Measurements from ENCODE around the gene UBB.

Gene UBB

GRCh38 chr17:16427020-16427419 is 46.1 kb downstream of the UBB start:
- H3K4me3 ChIP-seq (ENCODE audit: low read depth, low read length): no peak overlapping the region
- no peak for TF ChIP-seq CTCF (conservative IDR thresholded peaks at IDR 0.05; ENCODE audit: low read depth, low read length)
- DNase-seq (ENCODE audit: low read depth): no peak

DNA sequence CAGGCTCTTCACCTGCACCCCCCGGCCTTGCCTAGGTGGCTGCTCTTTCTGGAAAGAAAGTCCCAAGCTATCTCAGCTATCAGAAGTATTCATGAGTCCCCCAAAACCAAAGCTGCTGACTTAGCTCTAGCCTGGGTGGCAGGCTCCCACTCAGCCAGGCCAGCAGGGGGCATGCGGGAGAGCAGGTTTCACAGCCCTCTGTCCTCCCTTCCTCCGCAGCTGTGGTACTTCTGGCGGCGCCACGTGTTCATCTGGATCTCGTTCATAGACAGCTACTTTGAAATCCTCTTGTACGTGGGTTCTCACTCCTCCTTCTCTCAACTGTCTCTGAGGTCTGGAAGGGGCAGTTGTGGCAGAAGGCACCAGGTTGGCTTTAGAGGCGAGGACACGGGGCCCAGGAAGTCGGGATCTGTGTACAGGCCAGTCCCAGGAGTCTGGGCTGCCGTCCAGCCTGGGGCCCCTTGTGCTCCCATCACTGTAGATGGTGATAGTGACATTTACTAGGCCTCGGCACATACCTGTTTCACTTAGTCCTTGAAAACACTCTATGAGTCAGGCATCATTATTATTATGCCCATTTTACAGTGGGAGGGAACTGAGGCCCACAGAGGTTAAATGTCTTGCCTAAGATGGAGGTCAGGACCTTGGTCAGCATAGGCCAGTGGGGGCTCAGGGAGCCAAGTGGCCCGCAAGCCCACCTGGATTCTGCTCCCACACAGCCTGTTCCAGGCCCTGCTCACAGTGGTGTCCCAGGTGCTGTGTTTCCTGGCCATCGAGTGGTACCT is 47.4 kb downstream of the UBB start:
- H3K4me3 ChIP-seq (ENCODE audit: low read depth, low read length): no peak overlapping the region
- DNase-seq (ENCODE audit: low read depth): peak; percentile 68
- TF ChIP-seq CTCF (conservative IDR thresholded peaks at IDR 0.05; ENCODE audit: low read depth, low read length): peak; percentile 80

GRCh38 chr17:16429083-16429482 is 48.2 kb downstream of the UBB start:
- no peak for TF ChIP-seq CTCF (conservative IDR thresholded peaks at IDR 0.05; ENCODE audit: low read depth, low read length)
- H3K4me3 ChIP-seq (ENCODE audit: low read depth, low read length): no peak overlapping the region
- no peak for DNase-seq (ENCODE audit: low read depth)

DNA sequence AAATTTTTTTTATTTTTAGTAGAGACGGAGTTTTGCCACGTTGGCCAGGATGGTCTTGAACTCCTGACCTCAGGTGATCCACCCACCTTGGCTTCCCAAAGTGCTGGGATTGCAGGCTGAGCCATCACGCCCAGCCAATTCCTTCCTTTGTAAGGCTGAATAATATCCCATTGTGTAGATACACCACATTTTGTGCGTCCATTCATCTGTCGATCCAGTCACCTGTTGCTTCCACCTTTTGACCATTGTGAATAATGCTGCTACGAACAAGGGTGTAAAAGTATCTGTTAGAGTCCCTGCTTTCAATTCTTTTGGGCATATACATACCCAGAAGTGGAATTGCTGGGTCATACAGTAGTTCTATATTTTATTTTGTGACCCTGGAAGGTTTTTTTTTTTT is 49.8 kb downstream of the UBB start:
- DNase-seq (ENCODE audit: low read depth): no peak
- no peak for TF ChIP-seq CTCF (conservative IDR thresholded peaks at IDR 0.05; ENCODE audit: low read depth, low read length)

GRCh38 chr17:16432017-16432416 is 51.1 kb downstream of the UBB start:
- no peak overlapping the region for H3K4me3 ChIP-seq (ENCODE audit: low read depth, low read length)
- TF ChIP-seq CTCF (conservative IDR thresholded peaks at IDR 0.05; ENCODE audit: low read depth, low read length): no peak
- DNase-seq (ENCODE audit: low read depth): no peak

More for the DNA sequence above, 49.8 kb downstream of the UBB start:
- no peak overlapping the region for H3K4me3 ChIP-seq (ENCODE audit: low read depth, low read length)
